ENCODE data around the gene KLK3.

DNA sequence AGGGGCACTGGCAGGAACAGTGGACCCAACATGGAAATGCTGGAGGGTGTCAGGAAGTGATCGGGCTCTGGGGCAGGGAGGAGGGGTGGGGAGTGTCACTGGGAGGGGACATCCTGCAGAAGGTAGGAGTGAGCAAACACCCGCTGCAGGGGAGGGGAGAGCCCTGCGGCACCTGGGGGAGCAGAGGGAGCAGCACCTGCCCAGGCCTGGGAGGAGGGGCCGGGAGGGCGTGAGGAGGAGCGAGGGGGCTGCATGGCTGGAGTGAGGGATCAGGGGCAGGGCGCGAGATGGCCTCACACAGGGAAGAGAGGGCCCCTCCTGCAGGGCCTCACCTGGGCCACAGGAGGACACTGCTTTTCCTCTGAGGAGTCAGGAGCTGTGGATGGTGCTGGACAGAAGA lies 22.6 kb downstream of the KLK3 start:
- TF ChIP-seq EZH2 (IDR thresholded peaks at IDR 0.05) (no peak), POLR2AphosphoS5 (IDR thresholded peaks at IDR 0.05; ENCODE audit: borderline replicate concordance, low read depth, low read length) (no peak), FOXP2 (optimal IDR thresholded peaks at IDR 0.05; ENCODE audit: control extremely low read depth, extremely low read length, insufficient read depth) (no peak)
